SHP77 treated with DMSO at 0.1 percent for 48 hours (cell line): ENCODE results near the gene PRR7.

Experiments used
- DNase-seq: peaks from one replicate; lab custom pipeline; 2025; lab: John Stamatoyannopoulos, UW

The PRR7 gene

GRCh38 chr5:177423671-177424070, 22.9 kb upstream of the PRR7 start:
- no peak for DNase-seq

DNA sequence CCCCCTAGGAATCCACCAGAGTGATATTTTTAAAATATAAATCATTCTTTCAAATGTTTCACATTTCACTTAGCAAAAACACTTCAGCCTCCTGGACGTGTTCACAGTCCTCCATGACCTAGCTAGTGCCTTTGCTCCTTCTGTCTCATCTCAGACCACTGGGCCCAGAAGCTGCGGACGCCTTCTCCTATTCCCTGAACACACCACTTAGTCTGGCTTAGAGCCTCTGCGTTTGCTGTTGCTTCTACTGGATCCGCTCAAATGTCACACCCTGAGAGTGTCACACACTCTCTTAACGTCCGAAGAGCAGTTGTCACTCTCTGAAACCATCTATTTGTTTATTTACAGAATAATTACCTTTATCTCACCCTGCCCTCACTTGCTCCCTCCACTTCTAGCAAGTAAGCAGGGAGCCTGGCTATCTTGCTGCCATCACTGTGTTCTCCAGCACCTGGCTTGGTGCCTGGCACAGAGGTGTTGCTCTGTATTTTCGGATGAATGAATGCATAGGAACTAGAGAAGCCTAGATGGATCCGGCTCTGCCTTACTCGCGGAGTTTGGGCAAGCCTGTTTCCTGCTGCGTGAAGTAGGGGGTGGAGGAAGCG, 21.3 kb upstream of the PRR7 start:
- DNase-seq, result no peak

DNA sequence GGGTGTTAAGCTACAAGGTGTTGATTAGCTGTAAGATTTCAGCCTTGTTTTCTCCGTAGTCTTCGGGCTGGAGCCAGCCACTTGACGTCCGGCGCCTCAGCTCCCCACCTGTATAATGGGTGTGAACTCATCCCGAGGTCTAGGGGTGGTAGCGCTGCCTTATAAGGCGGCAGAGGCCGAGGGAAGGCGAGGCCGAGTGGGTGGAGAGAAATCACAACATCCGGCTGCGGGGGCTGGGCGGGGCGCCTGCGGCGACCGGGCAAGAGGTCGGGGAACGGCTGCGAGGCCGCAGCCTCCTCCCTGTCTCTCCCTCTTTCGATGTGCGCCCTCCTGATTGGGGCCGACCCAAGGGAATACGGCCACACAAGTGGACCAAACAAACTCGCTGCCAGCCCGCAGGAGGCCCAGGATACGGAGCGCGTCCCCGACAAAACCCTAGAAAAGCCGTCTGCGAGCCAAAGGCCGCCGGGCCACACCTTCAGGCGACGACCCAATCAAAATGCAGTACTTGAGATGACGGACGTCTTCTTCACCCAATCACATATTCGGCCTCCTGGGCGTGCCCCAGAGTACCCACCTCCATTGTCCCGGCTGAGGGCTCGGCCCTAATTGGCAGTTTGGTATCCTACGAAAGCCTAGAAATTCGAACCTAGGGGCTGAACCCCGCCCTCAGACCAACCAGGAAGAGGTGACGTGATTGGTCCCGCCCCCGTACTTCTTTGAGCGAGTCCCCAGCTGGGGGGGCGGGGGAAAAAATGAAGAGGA, 20.6 kb upstream of the PRR7 start:
- peak; percentile 100 for DNase-seq

DNA sequence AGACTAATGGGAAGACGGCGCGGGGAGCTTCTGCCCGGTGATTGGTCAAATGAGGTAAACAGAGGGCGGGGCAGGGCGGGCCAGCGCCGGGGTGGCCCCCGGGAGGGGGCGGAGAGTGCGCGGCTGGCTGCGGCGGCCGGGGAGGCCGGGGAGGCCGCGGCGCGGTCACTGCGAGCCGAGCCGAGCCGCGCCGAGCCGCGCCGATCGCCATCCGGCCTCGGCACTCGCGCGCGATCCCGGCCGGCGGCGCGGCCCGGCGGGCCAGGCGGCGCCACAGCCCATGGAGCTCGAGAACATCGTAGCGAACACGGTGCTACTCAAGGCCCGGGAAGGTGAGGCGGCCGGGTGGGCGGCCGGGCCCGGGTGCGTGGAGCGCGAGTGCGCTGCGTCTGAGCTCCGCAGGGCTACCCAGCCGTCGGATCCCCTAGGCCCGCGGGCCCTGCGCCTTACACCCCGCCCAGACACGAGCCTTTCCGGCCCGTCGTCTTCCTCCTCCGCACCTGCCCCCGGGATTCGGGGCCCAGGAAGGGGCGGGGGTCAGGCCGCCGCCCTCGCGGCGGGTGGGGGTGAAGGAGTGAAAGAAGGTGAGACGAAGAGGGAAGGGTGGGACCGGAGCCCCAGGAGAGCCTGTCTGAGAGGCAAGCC, 19.9 kb upstream of the PRR7 start, which contains the start of gene GRK6:
GRK6 (plus strand) TSS at position 111 of the 645 bp plus-strand sequence; CDS start at position 281, 170 bp downstream.
- DNase-seq, result no peak

DNA sequence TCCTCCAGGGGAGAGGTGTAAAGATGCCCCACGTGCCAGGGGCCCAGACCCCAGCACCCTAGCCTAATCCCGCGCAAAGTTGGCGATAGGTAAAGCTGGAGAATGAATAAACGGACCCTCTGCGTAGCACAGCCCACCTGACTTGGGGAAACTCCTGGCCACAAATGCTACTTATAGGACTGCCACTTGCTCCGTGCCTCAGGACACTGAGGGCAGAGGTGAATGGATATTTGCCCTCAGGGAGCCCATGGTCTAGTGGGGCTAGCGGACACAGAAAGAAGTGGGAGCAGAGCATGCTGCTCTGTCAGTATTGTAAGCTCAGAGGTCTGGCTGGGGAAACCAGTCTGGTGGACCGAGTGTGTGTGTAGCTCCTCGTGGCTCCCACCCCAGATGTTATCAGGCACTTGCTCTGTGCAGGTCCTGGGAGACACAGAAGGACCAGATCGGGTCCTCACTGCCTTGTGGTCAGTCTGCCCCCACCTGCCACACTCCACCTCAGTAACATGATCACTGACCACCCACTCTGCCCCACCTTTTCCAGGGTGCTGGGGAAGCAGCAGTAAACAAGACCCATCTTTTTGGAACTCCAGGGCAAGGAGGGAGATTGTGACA, 19.3 kb upstream of the PRR7 start:
- no peak for DNase-seq

DNA sequence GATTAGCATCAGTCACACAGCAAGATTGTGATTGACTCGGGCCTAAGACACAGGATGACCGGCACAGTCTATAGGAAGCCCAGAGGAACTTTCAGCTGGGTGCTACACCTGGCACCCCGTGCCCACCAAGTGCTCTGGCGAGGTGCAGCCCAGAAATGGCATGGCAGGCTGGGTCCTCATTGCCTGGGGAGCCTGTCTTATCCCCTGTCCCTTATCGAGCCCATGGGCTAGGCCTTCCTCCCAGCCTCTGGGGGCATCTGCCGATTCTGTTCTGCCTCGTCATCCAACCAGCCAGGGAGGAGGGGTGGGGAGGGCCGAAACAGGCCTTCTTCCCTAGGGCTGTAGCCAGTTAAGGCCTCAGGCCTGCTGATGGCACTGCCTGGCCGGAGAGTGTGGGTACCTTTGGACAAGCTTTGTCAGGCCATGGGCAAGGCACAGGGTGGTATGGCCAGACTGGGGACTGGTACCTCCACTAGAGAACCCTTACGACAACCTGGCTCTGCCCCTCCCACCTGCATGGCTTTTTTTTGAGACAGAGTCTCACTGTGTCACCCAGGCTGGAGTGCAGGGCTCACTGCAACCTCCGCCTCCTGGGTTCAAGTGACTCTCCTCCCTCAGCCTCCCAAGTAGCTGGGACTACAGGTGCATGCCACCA, 18.6 kb upstream of the PRR7 start:
- no peak for DNase-seq

GRCh38 chr5:177428574-177429217, 17.9 kb upstream of the PRR7 start:
- no peak for DNase-seq

GRCh38 chr5:177429248-177430040, 17.2 kb upstream of the PRR7 start:
- no peak for DNase-seq

DNA sequence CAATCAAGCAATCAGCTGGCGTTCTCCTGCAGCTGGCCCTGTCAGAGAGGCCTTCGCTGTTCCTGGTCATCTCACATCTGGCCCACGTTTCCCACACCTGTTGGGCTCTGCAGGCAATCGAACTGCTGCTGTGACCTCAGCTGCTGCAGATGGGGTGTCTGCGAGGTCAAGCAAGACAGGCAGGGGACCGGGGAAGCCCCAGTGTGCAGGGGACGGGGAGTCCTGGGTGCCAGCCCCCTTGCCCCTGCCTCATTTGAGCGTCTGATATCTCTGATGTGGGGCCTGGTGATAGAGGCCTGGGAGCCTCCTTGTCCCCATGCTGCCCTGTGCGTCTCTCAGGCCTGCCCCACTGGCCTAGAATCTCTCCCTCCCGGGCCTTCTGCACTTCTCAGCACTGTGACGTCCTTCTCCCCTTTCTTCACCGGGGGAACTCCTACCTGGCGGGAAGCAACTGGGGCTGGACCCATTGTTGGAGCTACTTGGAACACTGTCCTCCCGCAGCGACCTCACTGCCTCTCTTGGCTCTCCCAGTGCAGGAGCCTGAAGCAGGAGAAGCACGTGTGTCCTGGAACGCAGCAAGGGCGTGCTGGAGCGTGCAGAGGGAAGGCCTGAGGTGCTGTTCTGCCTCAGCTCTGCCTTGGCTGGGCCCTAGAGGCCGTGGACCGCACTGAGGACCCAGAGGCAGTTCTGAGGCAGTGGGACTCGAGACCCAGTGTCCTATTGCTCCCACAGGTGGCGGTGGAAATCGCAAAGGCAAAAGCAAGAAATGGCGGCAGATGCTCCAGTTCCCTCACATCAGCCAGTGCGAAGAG, 16.3 kb upstream of the PRR7 start:
- no peak for DNase-seq

DNA sequence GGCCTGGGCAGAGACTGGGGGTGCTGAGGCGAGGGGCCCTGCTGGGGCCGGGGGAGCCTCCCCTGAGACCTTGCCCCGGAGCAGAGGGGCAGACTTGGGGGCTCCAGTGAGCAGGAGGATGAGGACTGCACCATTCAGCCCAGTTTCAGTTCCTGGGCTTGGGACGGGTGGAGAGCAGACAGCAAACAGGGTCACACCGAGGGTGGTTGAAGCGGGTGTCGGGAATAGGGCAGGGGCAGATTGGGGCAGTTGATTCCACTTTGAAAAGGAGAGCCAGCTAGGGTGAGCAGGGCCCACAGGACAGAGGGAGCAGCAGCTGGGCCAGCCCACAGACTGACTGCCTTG, 15.7 kb upstream of the PRR7 start:
- DNase-seq, result no peak

DNA sequence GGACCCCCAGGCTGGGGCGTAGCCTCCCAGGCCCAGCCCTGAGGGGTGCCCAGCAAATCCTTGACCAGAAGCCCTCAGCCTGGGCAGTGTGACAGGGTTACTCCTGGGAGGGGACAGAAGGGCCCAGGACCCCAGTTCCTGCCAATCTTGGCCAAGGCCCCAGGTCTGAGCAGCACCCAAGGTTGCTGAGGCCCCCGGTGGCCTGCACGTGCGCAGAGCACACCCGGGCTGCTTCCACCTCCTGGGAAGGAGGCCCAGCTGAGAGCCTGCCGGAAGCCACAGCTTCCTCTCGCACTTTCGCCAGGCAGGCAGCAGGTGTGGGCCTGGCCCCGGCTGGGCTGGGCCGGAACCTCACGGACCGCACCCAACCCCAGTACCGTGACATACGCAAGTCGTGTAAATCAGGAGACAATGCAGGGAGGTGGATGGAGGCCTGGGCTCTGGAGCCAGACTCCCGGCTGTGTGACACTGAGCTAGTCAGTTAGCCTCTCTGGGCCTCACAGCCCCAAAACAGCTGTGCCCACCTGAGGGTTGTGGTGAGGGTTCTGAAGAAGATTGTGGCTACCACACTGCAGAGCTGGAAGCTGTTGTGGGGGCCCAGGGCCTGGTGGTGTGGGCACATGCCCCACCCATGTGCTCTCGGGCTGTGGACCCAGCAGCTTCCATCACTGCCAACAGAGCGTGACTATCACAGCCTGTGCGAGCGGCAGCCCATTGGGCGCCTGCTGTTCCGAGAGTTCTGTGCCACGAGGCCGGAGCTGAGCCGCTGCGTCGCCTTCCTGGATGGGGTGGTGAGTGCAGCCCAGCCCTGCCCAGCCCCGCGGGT, 15.1 kb upstream of the PRR7 start:
- DNase-seq, result no peak

DNA sequence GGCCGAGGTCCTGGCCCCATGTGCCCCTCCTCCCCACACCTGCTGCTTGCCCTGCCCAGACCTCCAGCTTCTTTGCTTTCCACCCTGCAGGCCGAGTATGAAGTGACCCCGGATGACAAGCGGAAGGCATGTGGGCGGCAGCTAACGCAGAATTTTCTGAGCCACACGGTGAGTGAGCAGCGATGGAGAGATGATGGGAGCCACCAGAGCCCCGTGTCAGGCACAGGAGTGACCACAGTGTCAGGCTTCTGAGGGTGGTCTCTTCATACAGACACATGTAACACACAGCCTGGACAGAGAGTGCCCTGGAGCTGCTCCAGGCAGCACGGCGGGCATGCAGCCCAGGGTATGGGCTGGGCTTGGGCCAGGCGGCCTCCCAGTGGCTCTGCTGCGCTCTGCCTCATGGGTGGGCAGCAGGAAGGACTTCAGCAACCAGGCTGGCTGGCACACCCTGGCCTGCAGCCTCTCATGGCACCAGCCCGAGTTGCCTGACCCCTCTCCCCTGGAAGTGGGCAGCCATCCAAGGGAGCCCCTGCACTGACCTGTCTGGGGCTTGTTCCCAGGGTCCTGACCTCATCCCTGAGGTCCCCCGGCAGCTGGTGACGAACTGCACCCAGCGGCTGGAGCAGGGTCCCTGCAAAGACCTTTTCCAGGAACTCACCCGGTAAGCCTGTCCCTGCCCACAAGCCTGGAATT, 14.3 kb upstream of the PRR7 start:
- DNase-seq, result no peak

- no peak for DNase-seq
Measured at GRCh38 chr5:177432839-177433657, 13.6 kb upstream of the PRR7 start.

DNA sequence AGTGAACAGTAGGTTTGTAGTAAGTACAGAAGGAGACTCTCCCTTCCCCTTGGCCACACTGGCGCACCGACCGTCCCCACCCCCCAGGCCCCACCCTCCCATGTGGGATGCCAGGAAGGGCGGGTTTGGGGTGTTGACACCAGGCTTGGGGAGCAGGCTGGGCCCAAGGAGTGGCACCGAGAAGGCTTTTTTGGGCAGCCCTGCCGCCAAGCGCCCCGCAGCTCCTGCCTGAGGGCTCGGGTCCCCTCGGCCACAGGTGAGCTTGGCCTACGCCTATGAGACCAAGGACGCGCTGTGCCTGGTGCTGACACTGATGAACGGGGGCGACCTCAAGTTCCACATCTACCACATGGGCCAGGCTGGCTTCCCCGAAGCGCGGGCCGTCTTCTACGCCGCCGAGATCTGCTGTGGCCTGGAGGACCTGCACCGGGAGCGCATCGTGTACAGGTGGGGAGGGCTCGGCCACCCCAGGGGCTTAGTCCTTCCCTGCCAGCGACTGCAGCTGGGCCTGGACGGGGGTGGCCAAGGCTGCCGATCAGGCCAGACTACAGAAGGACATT, 12.9 kb upstream of the PRR7 start:
- no peak for DNase-seq

DNA sequence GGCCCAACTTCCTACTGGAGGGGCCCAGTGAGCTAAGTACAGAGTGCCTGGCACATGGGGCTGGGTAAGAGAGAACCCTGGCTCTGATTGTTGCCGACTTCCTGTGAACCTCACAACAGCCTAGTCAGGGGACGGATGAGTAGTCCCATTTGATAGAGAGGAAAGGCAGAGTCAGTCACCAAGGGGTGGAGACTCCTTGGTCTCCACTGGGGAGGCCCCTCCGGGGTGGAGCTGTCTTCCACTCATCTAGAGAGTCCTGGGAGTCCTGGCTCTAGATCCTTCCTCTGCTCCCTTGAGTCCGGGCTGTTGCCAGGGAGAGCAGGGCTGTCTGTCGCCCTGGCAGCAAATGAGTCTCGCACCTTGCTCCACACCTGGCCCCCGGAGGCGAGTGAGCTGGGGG, 12.2 kb upstream of the PRR7 start:
- no peak for DNase-seq

DNA sequence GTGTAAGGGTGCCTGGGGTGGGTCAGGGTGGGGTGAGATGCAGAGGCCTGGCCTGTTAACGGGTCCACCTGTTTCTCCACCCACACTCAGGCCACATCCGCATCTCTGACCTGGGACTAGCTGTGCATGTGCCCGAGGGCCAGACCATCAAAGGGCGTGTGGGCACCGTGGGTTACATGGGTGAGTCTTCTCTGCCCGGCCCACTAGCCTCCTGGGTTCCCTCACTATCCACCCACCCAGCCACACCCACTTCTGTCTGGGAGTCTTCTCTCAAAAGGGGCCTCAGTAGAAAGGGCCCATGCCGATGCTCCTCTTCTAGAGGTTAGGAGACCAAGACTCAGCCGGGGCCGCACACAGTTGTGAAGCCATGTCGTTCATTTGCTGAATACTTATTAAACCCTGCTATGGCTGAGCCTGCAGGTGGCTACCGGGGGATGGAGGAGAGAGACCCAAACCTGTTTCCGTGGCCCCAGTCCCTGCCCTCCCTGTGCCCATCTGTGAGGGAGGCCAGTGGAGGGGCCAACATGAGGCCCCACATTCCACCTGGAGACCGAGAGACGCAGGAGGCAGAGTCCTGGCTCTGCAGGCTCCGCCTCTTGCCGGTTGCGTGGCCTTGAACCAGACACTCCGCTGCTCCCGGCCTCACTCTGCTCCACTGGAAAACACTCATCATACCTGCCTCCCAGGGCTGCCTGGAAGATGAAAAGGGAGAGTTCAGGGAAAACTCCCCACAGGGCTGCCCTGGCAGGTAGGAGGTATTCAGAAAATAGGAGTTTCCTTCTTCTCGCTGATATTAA, 11.5 kb upstream of the PRR7 start:
- no peak for DNase-seq
